Measurements from ENCODE around the gene SLC1A7.

DNA sequence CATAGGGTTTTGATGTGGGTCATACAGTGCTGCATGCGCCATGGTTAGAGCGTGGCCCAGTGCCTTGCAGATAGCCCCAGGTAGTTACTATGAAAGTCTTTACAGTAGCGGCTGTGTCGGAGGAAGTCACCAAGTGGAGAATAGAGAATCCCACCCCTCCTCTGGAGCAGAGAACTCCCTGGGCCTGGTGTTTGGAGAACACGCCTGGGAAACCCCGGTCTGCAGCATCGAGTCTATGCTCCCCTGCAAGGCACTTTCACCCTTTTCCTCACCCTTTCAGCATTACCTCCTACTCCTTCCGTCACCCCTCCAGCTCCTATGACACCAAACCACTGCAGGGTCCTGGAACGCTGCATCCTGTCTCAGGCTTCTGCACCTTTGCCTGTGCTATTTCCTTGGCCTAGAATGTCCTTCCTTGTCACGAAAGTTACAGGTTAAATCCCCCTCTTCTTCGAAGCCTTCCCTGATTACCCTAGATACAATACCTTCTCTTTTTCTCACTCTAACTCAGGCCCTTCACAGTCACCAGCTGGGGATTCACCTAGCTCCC, 2.7 kb upstream of the SLC1A7 start:
- TF ChIP-seq, protein P1, sequence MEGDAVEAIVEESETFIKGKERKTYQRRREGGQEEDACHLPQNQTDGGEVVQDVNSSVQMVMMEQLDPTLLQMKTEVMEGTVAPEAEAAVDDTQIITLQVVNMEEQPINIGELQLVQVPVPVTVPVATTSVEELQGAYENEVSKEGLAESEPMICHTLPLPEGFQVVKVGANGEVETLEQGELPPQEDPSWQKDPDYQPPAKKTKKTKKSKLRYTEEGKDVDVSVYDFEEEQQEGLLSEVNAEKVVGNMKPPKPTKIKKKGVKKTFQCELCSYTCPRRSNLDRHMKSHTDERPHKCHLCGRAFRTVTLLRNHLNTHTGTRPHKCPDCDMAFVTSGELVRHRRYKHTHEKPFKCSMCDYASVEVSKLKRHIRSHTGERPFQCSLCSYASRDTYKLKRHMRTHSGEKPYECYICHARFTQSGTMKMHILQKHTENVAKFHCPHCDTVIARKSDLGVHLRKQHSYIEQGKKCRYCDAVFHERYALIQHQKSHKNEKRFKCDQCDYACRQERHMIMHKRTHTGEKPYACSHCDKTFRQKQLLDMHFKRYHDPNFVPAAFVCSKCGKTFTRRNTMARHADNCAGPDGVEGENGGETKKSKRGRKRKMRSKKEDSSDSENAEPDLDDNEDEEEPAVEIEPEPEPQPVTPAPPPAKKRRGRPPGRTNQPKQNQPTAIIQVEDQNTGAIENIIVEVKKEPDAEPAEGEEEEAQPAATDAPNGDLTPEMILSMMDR (conservative IDR thresholded peaks at IDR 0.05; ENCODE audit: low read depth in 2 of 2) = no peak
- TF ChIP-seq POLR2AphosphoS5 (IDR thresholded peaks at IDR 0.05; ENCODE audit: low read depth) (no peak), EZH2 (IDR thresholded peaks at IDR 0.05; ENCODE audit: low read depth, unreplicated experiment) (no peak), EZH2phosphoT487 (IDR thresholded peaks at IDR 0.05; ENCODE audit: unreplicated experiment) (no peak), CREB1 (CRISPR knock-in tag; IDR thresholded peaks at IDR 0.05; ENCODE audit: low read depth) (no peak), NANOG (IDR thresholded peaks at IDR 0.05; ENCODE audit: borderline replicate concordance) (no peak), ZNF114 (CRISPR knock-in tag; IDR thresholded peaks at IDR 0.05) (no peak), ZNF331 (CRISPR knock-in tag; IDR thresholded peaks at IDR 0.05; ENCODE audit: low read depth) (no peak), JUNB (IDR thresholded peaks at IDR 0.05; ENCODE audit: unreplicated experiment) (no peak), STAT1 (IDR thresholded peaks at IDR 0.05; ENCODE audit: unreplicated experiment) (no peak)
- TF ChIP-seq, protein P2, sequence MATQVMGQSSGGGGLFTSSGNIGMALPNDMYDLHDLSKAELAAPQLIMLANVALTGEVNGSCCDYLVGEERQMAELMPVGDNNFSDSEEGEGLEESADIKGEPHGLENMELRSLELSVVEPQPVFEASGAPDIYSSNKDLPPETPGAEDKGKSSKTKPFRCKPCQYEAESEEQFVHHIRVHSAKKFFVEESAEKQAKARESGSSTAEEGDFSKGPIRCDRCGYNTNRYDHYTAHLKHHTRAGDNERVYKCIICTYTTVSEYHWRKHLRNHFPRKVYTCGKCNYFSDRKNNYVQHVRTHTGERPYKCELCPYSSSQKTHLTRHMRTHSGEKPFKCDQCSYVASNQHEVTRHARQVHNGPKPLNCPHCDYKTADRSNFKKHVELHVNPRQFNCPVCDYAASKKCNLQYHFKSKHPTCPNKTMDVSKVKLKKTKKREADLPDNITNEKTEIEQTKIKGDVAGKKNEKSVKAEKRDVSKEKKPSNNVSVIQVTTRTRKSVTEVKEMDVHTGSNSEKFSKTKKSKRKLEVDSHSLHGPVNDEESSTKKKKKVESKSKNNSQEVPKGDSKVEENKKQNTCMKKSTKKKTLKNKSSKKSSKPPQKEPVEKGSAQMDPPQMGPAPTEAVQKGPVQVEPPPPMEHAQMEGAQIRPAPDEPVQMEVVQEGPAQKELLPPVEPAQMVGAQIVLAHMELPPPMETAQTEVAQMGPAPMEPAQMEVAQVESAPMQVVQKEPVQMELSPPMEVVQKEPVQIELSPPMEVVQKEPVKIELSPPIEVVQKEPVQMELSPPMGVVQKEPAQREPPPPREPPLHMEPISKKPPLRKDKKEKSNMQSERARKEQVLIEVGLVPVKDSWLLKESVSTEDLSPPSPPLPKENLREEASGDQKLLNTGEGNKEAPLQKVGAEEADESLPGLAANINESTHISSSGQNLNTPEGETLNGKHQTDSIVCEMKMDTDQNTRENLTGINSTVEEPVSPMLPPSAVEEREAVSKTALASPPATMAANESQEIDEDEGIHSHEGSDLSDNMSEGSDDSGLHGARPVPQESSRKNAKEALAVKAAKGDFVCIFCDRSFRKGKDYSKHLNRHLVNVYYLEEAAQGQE (IDR thresholded peaks at IDR 0.05; ENCODE audit: unreplicated experiment) = no peak
- TF ChIP-seq, protein P3, sequence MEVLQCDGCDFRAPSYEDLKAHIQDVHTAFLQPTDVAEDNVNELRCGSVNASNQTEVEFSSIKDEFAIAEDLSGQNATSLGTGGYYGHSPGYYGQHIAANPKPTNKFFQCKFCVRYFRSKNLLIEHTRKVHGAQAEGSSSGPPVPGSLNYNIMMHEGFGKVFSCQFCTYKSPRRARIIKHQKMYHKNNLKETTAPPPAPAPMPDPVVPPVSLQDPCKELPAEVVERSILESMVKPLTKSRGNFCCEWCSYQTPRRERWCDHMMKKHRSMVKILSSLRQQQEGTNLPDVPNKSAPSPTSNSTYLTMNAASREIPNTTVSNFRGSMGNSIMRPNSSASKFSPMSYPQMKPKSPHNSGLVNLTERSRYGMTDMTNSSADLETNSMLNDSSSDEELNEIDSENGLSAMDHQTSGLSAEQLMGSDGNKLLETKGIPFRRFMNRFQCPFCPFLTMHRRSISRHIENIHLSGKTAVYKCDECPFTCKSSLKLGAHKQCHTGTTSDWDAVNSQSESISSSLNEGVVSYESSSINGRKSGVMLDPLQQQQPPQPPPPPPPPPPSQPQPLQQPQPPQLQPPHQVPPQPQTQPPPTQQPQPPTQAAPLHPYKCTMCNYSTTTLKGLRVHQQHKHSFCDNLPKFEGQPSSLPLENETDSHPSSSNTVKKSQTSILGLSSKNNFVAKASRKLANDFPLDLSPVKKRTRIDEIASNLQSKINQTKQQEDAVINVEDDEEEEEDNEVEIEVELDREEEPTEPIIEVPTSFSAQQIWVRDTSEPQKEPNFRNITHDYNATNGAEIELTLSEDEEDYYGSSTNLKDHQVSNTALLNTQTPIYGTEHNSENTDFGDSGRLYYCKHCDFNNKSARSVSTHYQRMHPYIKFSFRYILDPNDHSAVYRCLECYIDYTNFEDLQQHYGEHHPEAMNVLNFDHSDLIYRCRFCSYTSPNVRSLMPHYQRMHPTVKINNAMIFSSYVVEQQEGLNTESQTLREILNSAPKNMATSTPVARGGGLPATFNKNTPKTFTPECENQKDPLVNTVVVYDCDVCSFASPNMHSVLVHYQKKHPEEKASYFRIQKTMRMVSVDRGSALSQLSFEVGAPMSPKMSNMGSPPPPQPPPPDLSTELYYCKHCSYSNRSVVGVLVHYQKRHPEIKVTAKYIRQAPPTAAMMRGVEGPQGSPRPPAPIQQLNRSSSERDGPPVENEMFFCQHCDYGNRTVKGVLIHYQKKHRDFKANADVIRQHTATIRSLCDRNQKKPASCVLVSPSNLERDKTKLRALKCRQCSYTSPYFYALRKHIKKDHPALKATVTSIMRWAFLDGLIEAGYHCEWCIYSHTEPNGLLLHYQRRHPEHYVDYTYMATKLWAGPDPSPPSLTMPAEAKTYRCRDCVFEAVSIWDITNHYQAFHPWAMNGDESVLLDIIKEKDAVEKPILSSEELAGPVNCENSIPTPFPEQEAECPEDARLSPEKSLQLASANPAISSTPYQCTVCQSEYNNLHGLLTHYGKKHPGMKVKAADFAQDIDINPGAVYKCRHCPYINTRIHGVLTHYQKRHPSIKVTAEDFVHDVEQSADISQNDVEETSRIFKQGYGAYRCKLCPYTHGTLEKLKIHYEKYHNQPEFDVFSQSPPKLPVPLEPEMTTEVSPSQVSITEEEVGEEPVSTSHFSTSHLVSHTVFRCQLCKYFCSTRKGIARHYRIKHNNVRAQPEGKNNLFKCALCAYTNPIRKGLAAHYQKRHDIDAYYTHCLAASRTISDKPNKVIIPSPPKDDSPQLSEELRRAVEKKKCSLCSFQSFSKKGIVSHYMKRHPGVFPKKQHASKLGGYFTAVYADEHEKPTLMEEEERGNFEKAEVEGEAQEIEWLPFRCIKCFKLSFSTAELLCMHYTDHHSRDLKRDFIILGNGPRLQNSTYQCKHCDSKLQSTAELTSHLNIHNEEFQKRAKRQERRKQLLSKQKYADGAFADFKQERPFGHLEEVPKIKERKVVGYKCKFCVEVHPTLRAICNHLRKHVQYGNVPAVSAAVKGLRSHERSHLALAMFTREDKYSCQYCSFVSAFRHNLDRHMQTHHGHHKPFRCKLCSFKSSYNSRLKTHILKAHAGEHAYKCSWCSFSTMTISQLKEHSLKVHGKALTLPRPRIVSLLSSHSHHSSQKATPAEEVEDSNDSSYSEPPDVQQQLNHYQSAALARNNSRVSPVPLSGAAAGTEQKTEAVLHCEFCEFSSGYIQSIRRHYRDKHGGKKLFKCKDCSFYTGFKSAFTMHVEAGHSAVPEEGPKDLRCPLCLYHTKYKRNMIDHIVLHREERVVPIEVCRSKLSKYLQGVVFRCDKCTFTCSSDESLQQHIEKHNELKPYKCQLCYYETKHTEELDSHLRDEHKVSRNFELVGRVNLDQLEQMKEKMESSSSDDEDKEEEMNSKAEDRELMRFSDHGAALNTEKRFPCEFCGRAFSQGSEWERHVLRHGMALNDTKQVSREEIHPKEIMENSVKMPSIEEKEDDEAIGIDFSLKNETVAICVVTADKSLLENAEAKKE (CRISPR knock-in tag; IDR thresholded peaks at IDR 0.05) = no peak
